GM12878 (cell line): ENCODE data around the gene EGR1. TPM values are rescaled to one million over a fixed set of nuclear protein-coding genes. Genes with fewer than 3 reads are reported as not detected.

Experiments
- ATAC-seq: fragments of 200-7000 bp; cut with Tn5 transposase; 3 replicates; pipeline ENCODE4 v1.9.1; 2020; ENCODE audit warnings: mild to moderate bottlenecking, moderate library complexity
- BruUV-seq: library from RNA; stranded (reverse); fragments of 400-500 nt; replicated peaks from 2 replicates; lab custom pipeline; 2021; lab: Mats Ljungman, UMichigan
- CTCF ChIA-PET: fragments of 300-600 bp; sonication (Branson Sonifier 250); formaldehyde crosslinking; extraction: SDS; loops from one replicate; lab custom pipeline; 2021; ENCODE audit warnings: inconsistent platforms; lab: Yijun Ruan, JAX
- POLR2A ChIA-PET: fragments of 350-600 bp; formaldehyde crosslinking; extraction: SDS; loops from one replicate; lab custom pipeline; 2021; ENCODE audit warnings: inconsistent platforms; lab: Charles Lee
- RAD21 ChIA-PET: fragments of 300-600 bp; sonication (Branson Sonifier 250); formaldehyde crosslinking; loops from one replicate; lab custom pipeline; 2023; ENCODE audit warnings: antibody characterized with exemption; ENCODE audit not compliant: unreplicated experiment; lab: Charles Lee
- SMC1A ChIA-PET: fragments of 300-600 bp; sonication (Branson Sonifier 250); formaldehyde crosslinking; loops from one replicate; lab custom pipeline; 2023; ENCODE audit not compliant: unreplicated experiment, uncharacterized antibody; lab: Charles Lee
- DNase-seq: peaks from one replicate; pipeline ENCODE4 v3.0.0-alpha.2; 2011; ENCODE audit warnings: low read depth, low spot score
- FAIRE-seq: peaks from 3 replicates; lab custom pipeline; 2011; peaks lifted over from hg19 to GRCh38; lab: Jason Lieb, UNC
- H2AFZ ChIP-seq: 2 replicates; pipeline ENCODE4 v1.6.0; 2011; ENCODE audit warnings: low read depth, low read length, control low read depth; ENCODE audit not compliant: control insufficient read depth
- H3K27ac ChIP-seq: 2 replicates; pipeline ENCODE4 v1.5.1; 2011; ENCODE audit warnings: control low read depth; ENCODE audit not compliant: control insufficient read depth, insufficient read depth
- H3K27me3 ChIP-seq, 2 experiments: replicated peaks in 1 of 2; 2 replicates each; pipeline versions ENCODE4 v1.6.0 to v1.6.1; 2011; ENCODE audit warnings: low read length in 1 of 2; ENCODE audit not compliant: control insufficient read depth in 2 of 2, insufficient read depth in 2 of 2
- H3K36me3 ChIP-seq, 2 experiments: 2 replicates each; pipeline ENCODE4 v1.5.1; 2011; ENCODE audit warnings: low read length in 1 of 2; ENCODE audit not compliant: control insufficient read depth in 2 of 2, insufficient read depth in 2 of 2
- H3K4me1 ChIP-seq: 2 replicates; pipeline ENCODE4 v1.6.1; 2011; ENCODE audit warnings: mild to moderate bottlenecking, low read length, moderate library complexity, mixed read lengths; ENCODE audit not compliant: control insufficient read depth, insufficient read depth
- H3K4me2 ChIP-seq: 2 replicates; pipeline ENCODE4 v1.6.0; 2011; ENCODE audit warnings: control low read depth; ENCODE audit not compliant: control insufficient read depth, insufficient read depth
- H3K4me3 ChIP-seq: fragments of 200-600 bp; sonication (generic); 2 replicates; pipeline ENCODE4 v1.5.1; 2016
- H3K79me2 ChIP-seq: 2 replicates; pipeline ENCODE4 v1.6.0; 2011; ENCODE audit warnings: low read length; ENCODE audit not compliant: control insufficient read depth, insufficient read depth
- H3K9ac ChIP-seq: 2 replicates; pipeline ENCODE4 v1.8.0; 2011; ENCODE audit warnings: low read length, control low read depth, mixed read lengths; ENCODE audit not compliant: control insufficient read depth, insufficient read depth
- H3K9me3 ChIP-seq: replicated peaks from 3 replicates; pipeline ENCODE4 v1.5.1; 2011; ENCODE audit warnings: mild to moderate bottlenecking, low read length; ENCODE audit not compliant: control insufficient read depth, insufficient read depth
- H4K20me1 ChIP-seq: 2 replicates; pipeline ENCODE4 v1.6.0; 2011; ENCODE audit not compliant: control insufficient read depth, insufficient read depth
- DPF2 ChIP-seq: fragments of 450-650 bp; IDR thresholded peaks from 2 replicates; pipeline ENCODE4 v1.6.1; 2017; ENCODE audit warnings: mild to moderate bottlenecking
- ESRRA ChIP-seq: IDR thresholded peaks from 2 replicates; pipeline ENCODE4 v1.6.1; 2012; ENCODE audit warnings: mild to moderate bottlenecking, low read length, improper control_type of control experiment
- HDAC6 ChIP-seq: fragments of 200-600 bp; sonication (generic); IDR thresholded peaks from one replicate; pipeline ENCODE4 v1.8.0; 2017; ENCODE audit warnings: antibody characterized with exemption; ENCODE audit not compliant: unreplicated experiment
- JUNB ChIP-seq: IDR thresholded peaks from 2 replicates; pipeline ENCODE4 v1.6.1; 2016; ENCODE audit warnings: antibody characterized with exemption, mild to moderate bottlenecking
- NBN ChIP-seq: fragments of 450-650 bp; IDR thresholded peaks from 2 replicates; pipeline ENCODE4 v1.6.1; 2016
- SUPT20H ChIP-seq: IDR thresholded peaks from 2 replicates; pipeline ENCODE4 v1.6.1; 2011; ENCODE audit warnings: low read depth, mild to moderate bottlenecking, low read length, moderate library complexity, borderline replicate concordance; ENCODE audit not compliant: control insufficient read depth
- USF2 ChIP-seq: IDR thresholded peaks from 2 replicates; pipeline ENCODE4 v1.6.1; 2011; ENCODE audit warnings: low read depth, low read length, improper control_type of control experiment, borderline replicate concordance
- WRNIP1 ChIP-seq: IDR thresholded peaks from 2 replicates; pipeline ENCODE4 v1.6.1; 2011; ENCODE audit warnings: low read depth, low read length, improper control_type of control experiment, borderline replicate concordance
- ZBED1 ChIP-seq: IDR thresholded peaks from 2 replicates; pipeline ENCODE4 v1.6.1; 2016; ENCODE audit warnings: borderline replicate concordance
- ZBTB4 ChIP-seq: fragments of 450-650 bp; formaldehyde crosslinking; IDR thresholded peaks from 2 replicates; pipeline ENCODE4 v1.4.0; 2022; ENCODE audit warnings: mild to moderate bottlenecking, moderate library complexity
- WGBS: methylation state at CpG from one replicate; pipeline ENCODE4 v1.1.6; 2016; ENCODE audit warnings: low lambda C conversion rate; ENCODE audit not compliant: insufficient replicate concordance, insufficient coverage; ENCODE audit errors: missing lambda C conversion rate; 5-methylcytosine and 5-hydroxymethylcytosine counted together
- in situ Hi-C: fragments of 300-500 bp; cut with MboI; formaldehyde crosslinking; loops from 9 replicates; pipeline ENCODE4 v1.14.3; 2018; ENCODE audit warnings: mixed read lengths
- intact Hi-C: fragments of 100-400 bp; cut with micrococcal nuclease; formaldehyde crosslinking; loops from one replicate; pipeline ENCODE4 v1.14.2; 2022; ENCODE audit not compliant: unreplicated experiment
- polyA plus RNA-seq, 11 experiments: library from polyadenylated mRNA; depleted of rRNA in 4 of 11; unstranded in 6 of 11; stranded (reverse) in 5 of 11; fragments of >200 nt; fragmentation: Nextera tagmentation in 4 of 11; fragmentation: Illumina TruSeq in 1 of 11; extraction: Ambion mirVana in 4 of 11; extraction: Trizol in 1 of 11; gene quantifications; 1 replicate in 1 of 11; 2 replicates in 10 of 11; pipeline versions ENCODE4 v1.2.1 to v1.2.3, GENCODE V29; 2011 to 2016; ENCODE audit warnings: inconsistent platforms in 2 of 11, missing spikeins in 2 of 11, low read depth in 1 of 11
- total RNA-seq, 4 experiments: library from RNA; depleted of rRNA in 3 of 4; stranded (reverse); fragments of >200 nt in 3 of 4; fragmentation: Illumina TruSeq in 1 of 4; extraction: Trizol in 1 of 4; gene quantifications; 2 replicates each; pipeline versions ENCODE4 v1.2.1 to v1.2.3, GENCODE V29; 2013 to 2021
- TF ChIP-seq, protein P1 (sequence below): fragments of 450-650 bp; formaldehyde crosslinking; IDR thresholded peaks from 2 replicates; pipeline ENCODE4 v1.4.0; 2020; ENCODE audit warnings: mild to moderate bottlenecking, moderate library complexity
- TF ChIP-seq, protein P2 (sequence below), 3 experiments: IDR thresholded peaks in 2 of 3; conservative IDR thresholded peaks in 1 of 3; 2 replicates each; pipeline ENCODE4 v1.5.1; 2011; ENCODE audit warnings: low read depth in 3 of 3, low read length in 3 of 3, mild to moderate bottlenecking in 3 of 3, control low read depth in 2 of 3, moderate library complexity in 2 of 3, inconsistent platforms in 1 of 3, mixed read lengths in 1 of 3; ENCODE audit not compliant: control insufficient read depth in 2 of 3, insufficient read depth in 1 of 3; ENCODE audit errors: extremely low read depth in 1 of 3

The EGR1 gene
- total and polyA plus RNA-seq, 10 of the 15 experiments (the other 5 are each of a cell fraction or from before 2014, with no cell fraction given) = 0.89 to 7.3 (median 2.5) TPM

DNA sequence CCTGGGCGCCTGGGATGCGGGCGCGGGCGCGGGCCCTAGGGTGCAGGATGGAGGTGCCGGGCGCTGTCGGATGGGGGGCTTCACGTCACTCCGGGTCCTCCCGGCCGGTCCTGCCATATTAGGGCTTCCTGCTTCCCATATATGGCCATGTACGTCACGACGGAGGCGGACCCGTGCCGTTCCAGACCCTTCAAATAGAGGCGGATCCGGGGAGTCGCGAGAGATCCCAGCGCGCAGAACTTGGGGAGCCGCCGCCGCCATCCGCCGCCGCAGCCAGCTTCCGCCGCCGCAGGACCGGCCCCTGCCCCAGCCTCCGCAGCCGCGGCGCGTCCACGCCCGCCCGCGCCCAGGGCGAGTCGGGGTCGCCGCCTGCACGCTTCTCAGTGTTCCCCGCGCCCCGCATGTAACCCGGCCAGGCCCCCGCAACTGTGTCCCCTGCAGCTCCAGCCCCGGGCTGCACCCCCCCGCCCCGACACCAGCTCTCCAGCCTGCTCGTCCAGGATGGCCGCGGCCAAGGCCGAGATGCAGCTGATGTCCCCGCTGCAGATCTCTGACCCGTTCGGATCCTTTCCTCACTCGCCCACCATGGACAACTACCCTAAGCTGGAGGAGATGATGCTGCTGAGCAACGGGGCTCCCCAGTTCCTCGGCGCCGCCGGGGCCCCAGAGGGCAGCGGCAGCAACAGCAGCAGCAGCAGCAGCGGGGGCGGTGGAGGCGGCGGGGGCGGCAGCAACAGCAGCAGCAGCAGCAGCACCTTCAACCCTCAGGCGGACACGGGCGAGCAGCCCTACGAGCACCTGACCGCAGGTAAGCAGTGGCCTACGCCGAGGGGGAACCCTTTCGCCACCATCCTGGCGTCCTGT is at the start of gene EGR1 (continued):
- TF ChIP-seq USF2 = peak; percentile 25; the same call in 1 of the 2 replicates
- no peak for TF ChIP-seq HDAC6
- peak; percentile 31 for TF ChIP-seq DPF2
- TF ChIP-seq JUNB = no peak

DNA sequence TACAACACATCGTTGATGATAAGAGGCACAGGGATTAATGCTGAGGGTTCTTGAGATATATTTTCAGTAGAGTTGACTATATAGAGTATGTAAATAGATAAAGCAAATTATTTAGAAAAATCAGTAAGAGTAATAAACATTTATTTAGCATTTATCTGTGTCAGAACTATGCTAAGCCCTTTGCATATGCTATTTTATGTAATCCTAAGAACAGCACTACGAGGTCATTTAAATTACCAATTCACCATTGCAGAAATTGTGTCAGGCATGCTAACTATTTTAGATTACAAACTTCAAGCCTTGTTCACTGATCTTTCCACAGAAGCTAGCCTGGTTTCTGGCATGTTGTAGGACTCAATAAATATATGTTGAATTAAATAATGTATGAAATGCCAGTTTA is 46.8 kb upstream of the EGR1 start:
- CTCF ChIA-PET = no interaction called here
- Histone ChIP-seq H2AFZ (no peak overlapping the region), H3K9ac (no peak overlapping the region), H3K27me3 (no peaks in the 10 kb centered on the region), H4K20me1 (no peaks in the 10 kb centered on the region), H3K4me2 (no peak overlapping the region), H3K4me3 (no peak overlapping the region), H3K79me2 (no peaks in the 10 kb centered on the region), H3K27ac (no peak overlapping the region), H3K36me3 (peaks cover 4 to 36% of the 10 kb centered on the region in 2 experiments), H3K9me3 (no peaks in the 10 kb centered on the region), H3K4me1 (no peaks in the 10 kb centered on the region)
- FAIRE-seq (no peak), ATAC-seq (no peak), DNase-seq (no peak)
- SMC1A ChIA-PET = no interaction called here
- in situ Hi-C loops (loop anchor here (10.0 kb wide), 1 partner anchor 234 kb away; no protein-coding TSS in a partner anchor), intact Hi-C loops (no loop called here)
- 95% methylated on average over 2 of the region's 2 CpGs for WGBS
- BruUV-seq = no TSS peak
- POLR2A ChIA-PET = no interaction called here
- RAD21 ChIA-PET = no interaction called here
- TF ChIP-seq NBN (no peak), ESRRA (no peak), ZBED1 (no peak), WRNIP1 (no peak), ZBTB4 (no peak), SUPT20H (no peak)
- TF ChIP-seq, protein P1, sequence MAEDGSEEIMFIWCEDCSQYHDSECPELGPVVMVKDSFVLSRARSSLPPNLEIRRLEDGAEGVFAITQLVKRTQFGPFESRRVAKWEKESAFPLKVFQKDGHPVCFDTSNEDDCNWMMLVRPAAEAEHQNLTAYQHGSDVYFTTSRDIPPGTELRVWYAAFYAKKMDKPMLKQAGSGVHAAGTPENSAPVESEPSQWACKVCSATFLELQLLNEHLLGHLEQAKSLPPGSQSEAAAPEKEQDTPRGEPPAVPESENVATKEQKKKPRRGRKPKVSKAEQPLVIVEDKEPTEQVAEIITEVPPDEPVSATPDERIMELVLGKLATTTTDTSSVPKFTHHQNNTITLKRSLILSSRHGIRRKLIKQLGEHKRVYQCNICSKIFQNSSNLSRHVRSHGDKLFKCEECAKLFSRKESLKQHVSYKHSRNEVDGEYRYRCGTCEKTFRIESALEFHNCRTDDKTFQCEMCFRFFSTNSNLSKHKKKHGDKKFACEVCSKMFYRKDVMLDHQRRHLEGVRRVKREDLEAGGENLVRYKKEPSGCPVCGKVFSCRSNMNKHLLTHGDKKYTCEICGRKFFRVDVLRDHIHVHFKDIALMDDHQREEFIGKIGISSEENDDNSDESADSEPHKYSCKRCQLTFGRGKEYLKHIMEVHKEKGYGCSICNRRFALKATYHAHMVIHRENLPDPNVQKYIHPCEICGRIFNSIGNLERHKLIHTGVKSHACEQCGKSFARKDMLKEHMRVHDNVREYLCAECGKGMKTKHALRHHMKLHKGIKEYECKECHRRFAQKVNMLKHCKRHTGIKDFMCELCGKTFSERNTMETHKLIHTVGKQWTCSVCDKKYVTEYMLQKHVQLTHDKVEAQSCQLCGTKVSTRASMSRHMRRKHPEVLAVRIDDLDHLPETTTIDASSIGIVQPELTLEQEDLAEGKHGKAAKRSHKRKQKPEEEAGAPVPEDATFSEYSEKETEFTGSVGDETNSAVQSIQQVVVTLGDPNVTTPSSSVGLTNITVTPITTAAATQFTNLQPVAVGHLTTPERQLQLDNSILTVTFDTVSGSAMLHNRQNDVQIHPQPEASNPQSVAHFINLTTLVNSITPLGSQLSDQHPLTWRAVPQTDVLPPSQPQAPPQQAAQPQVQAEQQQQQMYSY (CRISPR knock-in tag) = no peak
- TF ChIP-seq, protein P2, sequence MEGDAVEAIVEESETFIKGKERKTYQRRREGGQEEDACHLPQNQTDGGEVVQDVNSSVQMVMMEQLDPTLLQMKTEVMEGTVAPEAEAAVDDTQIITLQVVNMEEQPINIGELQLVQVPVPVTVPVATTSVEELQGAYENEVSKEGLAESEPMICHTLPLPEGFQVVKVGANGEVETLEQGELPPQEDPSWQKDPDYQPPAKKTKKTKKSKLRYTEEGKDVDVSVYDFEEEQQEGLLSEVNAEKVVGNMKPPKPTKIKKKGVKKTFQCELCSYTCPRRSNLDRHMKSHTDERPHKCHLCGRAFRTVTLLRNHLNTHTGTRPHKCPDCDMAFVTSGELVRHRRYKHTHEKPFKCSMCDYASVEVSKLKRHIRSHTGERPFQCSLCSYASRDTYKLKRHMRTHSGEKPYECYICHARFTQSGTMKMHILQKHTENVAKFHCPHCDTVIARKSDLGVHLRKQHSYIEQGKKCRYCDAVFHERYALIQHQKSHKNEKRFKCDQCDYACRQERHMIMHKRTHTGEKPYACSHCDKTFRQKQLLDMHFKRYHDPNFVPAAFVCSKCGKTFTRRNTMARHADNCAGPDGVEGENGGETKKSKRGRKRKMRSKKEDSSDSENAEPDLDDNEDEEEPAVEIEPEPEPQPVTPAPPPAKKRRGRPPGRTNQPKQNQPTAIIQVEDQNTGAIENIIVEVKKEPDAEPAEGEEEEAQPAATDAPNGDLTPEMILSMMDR (IDR thresholded peaks at IDR 0.05 in 2 of 3, conservative IDR thresholded peaks at IDR 0.05 in 1 of 3; ENCODE audit: control insufficient read depth in 2 of 3, extremely low read depth in 1 of 3, insufficient read depth in 1 of 3, low read depth in 3 of 3, low read length in 3 of 3) = no peak
